ENCODE results near the gene CRMP1. TPM values are rescaled to one million over a fixed set of nuclear protein-coding genes. Genes with fewer than 3 reads are reported as not detected.

The CRMP1 gene
- total and polyA plus RNA-seq, 2 of the 4 experiments (the other 2 are of a cell fraction) = 4.1 to 7.4 TPM

DNA sequence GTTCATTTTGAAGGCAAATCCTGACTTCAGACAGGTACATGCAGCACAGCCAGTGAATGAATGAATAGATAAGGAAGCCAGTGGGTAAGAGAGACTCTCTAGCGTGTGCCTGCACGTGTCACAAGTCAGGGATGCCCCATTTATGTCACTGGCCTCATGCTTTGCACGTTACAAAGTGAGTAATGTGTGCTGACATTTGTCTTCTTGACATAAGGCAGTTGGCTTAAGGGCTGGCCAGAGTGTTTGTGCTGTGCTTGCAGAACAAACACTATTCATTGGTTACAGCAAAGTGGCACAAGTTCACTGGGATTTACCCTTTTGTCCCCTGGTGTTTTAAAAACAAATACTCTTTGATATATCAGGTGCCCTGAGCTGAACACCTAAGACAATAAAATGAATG lies 55.9 kb downstream of the CRMP1 start:
- no peak overlapping the region for H3K4ac ChIP-seq (ENCODE audit: low read depth, low read length)
- no peak overlapping the region for H4K8ac ChIP-seq (ENCODE audit: low read depth in 2 of 2, low read length in 2 of 2)
- H4K5ac ChIP-seq (ENCODE audit: low read depth, low read length) = no peak overlapping the region
- H2BK15ac ChIP-seq (ENCODE audit: low read depth, low read length) = no peak overlapping the region
- DNase-seq = no peak
- H3K14ac ChIP-seq (replicated peaks; ENCODE audit: low read depth, low read length) = no peak overlapping the region
- no peak overlapping the region for H3K56ac ChIP-seq (ENCODE audit: extremely low read depth, insufficient read depth, low read length)
- H2BK5ac ChIP-seq (ENCODE audit: low read depth, low read length, poor library complexity, severe bottlenecking) = no peak overlapping the region
- no peak overlapping the region for H2AFZ ChIP-seq (replicated peaks; ENCODE audit: low read length, poor library complexity)
- no peaks in the 10 kb centered on the region for H3K27me3 ChIP-seq (ENCODE audit: control insufficient read depth, insufficient read depth, low read length)
- ATAC-seq (ENCODE audit: low read depth) = no peak
- H2BK20ac ChIP-seq (ENCODE audit: low read depth, low read length) = no peak overlapping the region
- H4K91ac ChIP-seq (ENCODE audit: insufficient read depth, low read depth, low read length) = no peak overlapping the region
- no peaks in the 10 kb centered on the region for H3K9me3 ChIP-seq (ENCODE audit: control insufficient read depth, insufficient read depth, low read length)
- H3K9ac ChIP-seq (ENCODE audit: low read depth, low read length) = no peak overlapping the region
- H4K20me1 ChIP-seq (ENCODE audit: insufficient read depth, low read length) = no peaks in the 10 kb centered on the region
- H2AK9ac ChIP-seq (replicated peaks; ENCODE audit: low read depth, low read length, poor library complexity) = no peak overlapping the region
- ChIA-PET POLR2A (ENCODE audit: unreplicated experiment) (no interaction called here), CTCF (no interaction called here)
- H3K36me3 ChIP-seq (ENCODE audit: control insufficient read depth, insufficient read depth, low read length) = peaks cover 4% of the 10 kb centered on the region
- BruUV-seq (replicated peaks) = no TSS peak
- no peak for TF ChIP-seq MXI1 (IDR thresholded peaks at IDR 0.05; ENCODE audit: borderline replicate concordance, low read depth, low read length)
- no peak for TF ChIP-seq MAZ (IDR thresholded peaks at IDR 0.05; ENCODE audit: borderline replicate concordance, low read depth, low read length)
- no peak for TF ChIP-seq BHLHE40 (IDR thresholded peaks at IDR 0.05; ENCODE audit: low read depth, low read length)
- no peak for TF ChIP-seq POLR2A (IDR thresholded peaks at IDR 0.05; ENCODE audit: low read depth, low read length)
- TF ChIP-seq ELK1 (IDR thresholded peaks at IDR 0.05; ENCODE audit: borderline replicate concordance, low read depth, low read length) = no peak
- TF ChIP-seq CEBPB (IDR thresholded peaks at IDR 0.05; ENCODE audit: low read depth, low read length) = no peak
- TF ChIP-seq RCOR1 (IDR thresholded peaks at IDR 0.05; ENCODE audit: insufficient replicate concordance, low read length) = no peak
- no peak for TF ChIP-seq NFE2L2 (IDR thresholded peaks at IDR 0.05; ENCODE audit: low read depth, low read length)
- TF ChIP-seq FOS (IDR thresholded peaks at IDR 0.05; ENCODE audit: low read depth, low read length) = no peak
- no peak for TF ChIP-seq CTCF (conservative IDR thresholded peaks at IDR 0.05; ENCODE audit: low read depth, low read length)
- no peak for TF ChIP-seq MAFK (IDR thresholded peaks at IDR 0.05; ENCODE audit: low read depth, low read length)
- no peak for TF ChIP-seq RFX5 (IDR thresholded peaks at IDR 0.05; ENCODE audit: low read depth, low read length)
- TF ChIP-seq SMC3 (IDR thresholded peaks at IDR 0.05; ENCODE audit: low read depth, low read length) = no peak
- TF ChIP-seq RAD21 (IDR thresholded peaks at IDR 0.05; ENCODE audit: low read length) = no peak
- no peak for TF ChIP-seq CHD1 (IDR thresholded peaks at IDR 0.05; ENCODE audit: low read depth, low read length)
- no peak for TF ChIP-seq USF2 (IDR thresholded peaks at IDR 0.05; ENCODE audit: low read depth, low read length)
- H3K9me1 ChIP-seq (ENCODE audit: insufficient read depth, low read length) = no peaks in the 10 kb centered on the region
- WGBS, 2 experiments (ENCODE audit: extremely low coverage in 2 of 2, insufficient read length in 1 of 2) = no CpG with 5 or more reads among the region's 3 CpGs
- H3K23ac ChIP-seq (ENCODE audit: low read depth, low read length) = no peak overlapping the region; the same call in 1 of the 2 replicates
- H2BK120ac ChIP-seq (ENCODE audit: low read depth, low read length) = no peak overlapping the region
- no peak overlapping the region for H3K18ac ChIP-seq (ENCODE audit: low read depth, low read length)
- no peaks in the 10 kb centered on the region for H3K4me1 ChIP-seq (ENCODE audit: control insufficient read depth, insufficient read depth, low read length)
- no peak overlapping the region for H3K4me2 ChIP-seq (ENCODE audit: low read depth, low read length)
- in situ Hi-C loops (cut with MboI; ENCODE audit: low sequenced_read_pairs) = no loop called here
- H2AK5ac ChIP-seq (ENCODE audit: low read depth, low read length) = no peak overlapping the region
- dilution Hi-C loops (cut with HindIII; ENCODE audit: low sequenced_read_pairs, unreplicated experiment) = no loop called here
- intact Hi-C loops (cut with micrococcal nuclease) = no loop called here
- no peak overlapping the region for H3K27ac ChIP-seq (ENCODE audit: insufficient read depth, low read length)
- H3K79me1 ChIP-seq (ENCODE audit: low read depth in 1 of 2, low read length in 2 of 2) = no peaks in the 10 kb centered on the region
- no peak overlapping the region for H3K4me3 ChIP-seq (ENCODE audit: insufficient read depth, low read depth, low read length)
